Panc1 (cell line): ENCODE results near the gene PTGDS. TPM values are rescaled to one million over a fixed set of nuclear protein-coding genes. Genes with fewer than 3 reads are reported as not detected.

Experiments
- ATAC-seq: fragments of 200-7000 bp; cut with Tn5 transposase; 2 replicates; pipeline ENCODE4 v1.9.1; 2020; ENCODE audit warnings: mild to moderate bottlenecking, moderate library complexity
- BruUV-seq: library from RNA; stranded (reverse); fragments of 400-500 nt; replicated peaks from 2 replicates; lab custom pipeline; 2021; lab: Mats Ljungman, UMichigan
- CTCF ChIA-PET: fragments of 300-600 bp; sonication (Branson Sonifier 250); formaldehyde crosslinking; loops from one replicate; lab custom pipeline; 2022; ENCODE audit warnings: antibody characterized with exemption; lab: Charles Lee
- POLR2A ChIA-PET: fragments of 300-600 bp; sonication (Branson Sonifier 250); formaldehyde crosslinking; loops from one replicate; lab custom pipeline; 2022; ENCODE audit warnings: antibody characterized with exemption; lab: Charles Lee
- DNase-seq: peaks from one replicate; pipeline ENCODE4 v3.0.0-alpha.2; 2010; ENCODE audit warnings: low read depth, low spot score
- H3K27ac ChIP-seq: 2 replicates; pipeline ENCODE4 v1.5.1; 2011; ENCODE audit warnings: mild to moderate bottlenecking, low read length, inconsistent platforms
- H3K27me3 ChIP-seq: fragments of 200-500 bp; sonication (Bioruptor generic); 2 replicates; pipeline ENCODE4 v1.6.0; 2014; ENCODE audit warnings: low read length, inconsistent platforms; ENCODE audit not compliant: control insufficient read depth, insufficient read depth
- H3K36me3 ChIP-seq: fragments of 200-500 bp; sonication (Bioruptor generic); 2 replicates; pipeline ENCODE4 v1.5.1; 2014; ENCODE audit warnings: inconsistent platforms, mild to moderate bottlenecking, low read length, moderate library complexity; ENCODE audit not compliant: control insufficient read depth, insufficient read depth
- H3K4me1 ChIP-seq: 2 replicates; pipeline ENCODE4 v1.5.1; 2011; ENCODE audit warnings: inconsistent platforms, mild to moderate bottlenecking, low read length, moderate library complexity; ENCODE audit not compliant: control insufficient read depth, insufficient read depth
- H3K4me3 ChIP-seq, 2 experiments: 2 replicates each; pipeline ENCODE4 v1.5.1; 2011 to 2012; ENCODE audit warnings: low read depth in 2 of 2, low read length in 2 of 2, mild to moderate bottlenecking in 2 of 2, inconsistent platforms in 1 of 2, moderate library complexity in 1 of 2
- H3K9me3 ChIP-seq: fragments of 200-500 bp; sonication (Bioruptor generic); 2 replicates; pipeline ENCODE4 v1.5.1; 2014; ENCODE audit warnings: low read depth, mild to moderate bottlenecking, inconsistent platforms, low read length, moderate library complexity; ENCODE audit not compliant: control insufficient read depth, insufficient read depth
- POLR2AphosphoS5 ChIP-seq: IDR thresholded peaks from 2 replicates; pipeline ENCODE4 v1.6.1; 2012; ENCODE audit warnings: mild to moderate bottlenecking, low read depth, low read length, moderate library complexity
- SIN3A ChIP-seq: IDR thresholded peaks from 2 replicates; pipeline ENCODE4 v1.6.1; 2012; ENCODE audit warnings: low read depth, mild to moderate bottlenecking, low read length, moderate library complexity, borderline replicate concordance; ENCODE audit not compliant: insufficient read depth
- TCF7L2 ChIP-seq: IDR thresholded peaks from 2 replicates; pipeline ENCODE4 v1.6.1; 2011; ENCODE audit warnings: mild to moderate bottlenecking, low read depth, low read length, inconsistent platforms
- in situ Hi-C: cut with HindIII; loops from 2 replicates; pipeline ENCODE4 v1.10.0; 2016; ENCODE audit warnings: low sequenced_read_pairs, low pct_unique_long_range_greater_than_20kb
- intact Hi-C: fragments of 100-400 bp; cut with micrococcal nuclease; formaldehyde crosslinking; loops from one replicate; pipeline ENCODE4 v1.10.0; 2022; ENCODE audit not compliant: unreplicated experiment
- total RNA-seq: library from RNA; stranded (reverse); gene quantifications from one replicate; pipeline ENCODE4 v1.2.1, GENCODE V29; 2021; ENCODE audit not compliant: unreplicated experiment
- TF ChIP-seq, protein P1 (sequence below), 2 experiments: IDR thresholded peaks; 2 replicates each; pipeline ENCODE4 v1.6.1; 2011 to 2012; ENCODE audit warnings: low read depth in 2 of 2, control low read depth in 1 of 2, low read length in 1 of 2, mild to moderate bottlenecking in 1 of 2, moderate library complexity in 1 of 2; ENCODE audit not compliant: insufficient read depth in 1 of 2
- TF ChIP-seq, protein P2 (sequence below): fragments of 450-650 bp; IDR thresholded peaks from 2 replicates; pipeline ENCODE4 v1.5.1; 2017; ENCODE audit warnings: mild to moderate bottlenecking

The PTGDS gene
- total RNA-seq, 1 experiment from 2014 or later: 13.7 TPM

DNA sequence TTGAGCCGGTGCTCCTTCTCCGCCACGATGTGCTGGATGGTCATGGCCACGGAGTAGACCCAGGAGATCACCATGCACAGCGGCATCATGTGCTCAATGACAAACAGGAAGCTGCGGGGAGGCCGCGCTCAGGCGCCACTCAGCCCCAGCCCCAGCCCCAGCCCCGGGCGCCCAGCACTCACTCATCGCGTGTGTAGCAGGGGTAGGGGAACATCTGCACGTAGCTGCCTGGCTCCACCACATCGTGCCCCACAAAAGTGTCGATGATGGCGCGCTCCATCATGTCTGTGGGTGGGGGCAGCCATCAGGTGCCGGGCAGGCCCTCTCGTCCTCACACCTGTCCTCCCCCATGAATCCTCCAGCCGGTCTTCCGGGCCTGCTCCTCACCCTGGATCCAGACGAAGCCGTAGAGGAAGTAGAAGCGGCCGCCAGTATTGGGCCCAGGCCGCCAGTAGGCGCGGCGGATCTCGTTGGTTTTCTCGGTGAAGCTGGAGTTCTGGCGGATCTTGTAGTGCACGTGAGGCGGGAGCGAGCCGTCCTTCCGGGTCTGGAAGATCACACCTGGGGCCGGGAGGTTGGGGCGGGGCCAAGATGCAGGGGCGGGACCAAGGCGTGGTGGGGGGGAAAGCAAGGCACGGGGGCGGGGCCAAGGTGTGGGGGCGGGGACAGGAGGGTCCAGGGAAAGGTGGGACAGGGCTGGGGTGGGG lies 40.6 kb downstream of the PTGDS start:
- Histone ChIP-seq H3K27me3 (no peaks in the 10 kb centered on the region), H3K36me3 (no peaks in the 10 kb centered on the region), H3K9me3 (no peaks in the 10 kb centered on the region), H3K27ac (no peak overlapping the region), H3K4me3 (no peak overlapping the region), H3K4me1 (no peaks in the 10 kb centered on the region; the same call in 1 of the 2 replicates)
- TF ChIP-seq TCF7L2: no peak
- no peak for TF ChIP-seq POLR2AphosphoS5
- TF ChIP-seq, protein P1, sequence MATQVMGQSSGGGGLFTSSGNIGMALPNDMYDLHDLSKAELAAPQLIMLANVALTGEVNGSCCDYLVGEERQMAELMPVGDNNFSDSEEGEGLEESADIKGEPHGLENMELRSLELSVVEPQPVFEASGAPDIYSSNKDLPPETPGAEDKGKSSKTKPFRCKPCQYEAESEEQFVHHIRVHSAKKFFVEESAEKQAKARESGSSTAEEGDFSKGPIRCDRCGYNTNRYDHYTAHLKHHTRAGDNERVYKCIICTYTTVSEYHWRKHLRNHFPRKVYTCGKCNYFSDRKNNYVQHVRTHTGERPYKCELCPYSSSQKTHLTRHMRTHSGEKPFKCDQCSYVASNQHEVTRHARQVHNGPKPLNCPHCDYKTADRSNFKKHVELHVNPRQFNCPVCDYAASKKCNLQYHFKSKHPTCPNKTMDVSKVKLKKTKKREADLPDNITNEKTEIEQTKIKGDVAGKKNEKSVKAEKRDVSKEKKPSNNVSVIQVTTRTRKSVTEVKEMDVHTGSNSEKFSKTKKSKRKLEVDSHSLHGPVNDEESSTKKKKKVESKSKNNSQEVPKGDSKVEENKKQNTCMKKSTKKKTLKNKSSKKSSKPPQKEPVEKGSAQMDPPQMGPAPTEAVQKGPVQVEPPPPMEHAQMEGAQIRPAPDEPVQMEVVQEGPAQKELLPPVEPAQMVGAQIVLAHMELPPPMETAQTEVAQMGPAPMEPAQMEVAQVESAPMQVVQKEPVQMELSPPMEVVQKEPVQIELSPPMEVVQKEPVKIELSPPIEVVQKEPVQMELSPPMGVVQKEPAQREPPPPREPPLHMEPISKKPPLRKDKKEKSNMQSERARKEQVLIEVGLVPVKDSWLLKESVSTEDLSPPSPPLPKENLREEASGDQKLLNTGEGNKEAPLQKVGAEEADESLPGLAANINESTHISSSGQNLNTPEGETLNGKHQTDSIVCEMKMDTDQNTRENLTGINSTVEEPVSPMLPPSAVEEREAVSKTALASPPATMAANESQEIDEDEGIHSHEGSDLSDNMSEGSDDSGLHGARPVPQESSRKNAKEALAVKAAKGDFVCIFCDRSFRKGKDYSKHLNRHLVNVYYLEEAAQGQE (IDR thresholded peaks at IDR 0.05; ENCODE audit: insufficient read depth in 1 of 2, low read depth in 2 of 2, low read length in 1 of 2): no peak
- TF ChIP-seq, protein P2, sequence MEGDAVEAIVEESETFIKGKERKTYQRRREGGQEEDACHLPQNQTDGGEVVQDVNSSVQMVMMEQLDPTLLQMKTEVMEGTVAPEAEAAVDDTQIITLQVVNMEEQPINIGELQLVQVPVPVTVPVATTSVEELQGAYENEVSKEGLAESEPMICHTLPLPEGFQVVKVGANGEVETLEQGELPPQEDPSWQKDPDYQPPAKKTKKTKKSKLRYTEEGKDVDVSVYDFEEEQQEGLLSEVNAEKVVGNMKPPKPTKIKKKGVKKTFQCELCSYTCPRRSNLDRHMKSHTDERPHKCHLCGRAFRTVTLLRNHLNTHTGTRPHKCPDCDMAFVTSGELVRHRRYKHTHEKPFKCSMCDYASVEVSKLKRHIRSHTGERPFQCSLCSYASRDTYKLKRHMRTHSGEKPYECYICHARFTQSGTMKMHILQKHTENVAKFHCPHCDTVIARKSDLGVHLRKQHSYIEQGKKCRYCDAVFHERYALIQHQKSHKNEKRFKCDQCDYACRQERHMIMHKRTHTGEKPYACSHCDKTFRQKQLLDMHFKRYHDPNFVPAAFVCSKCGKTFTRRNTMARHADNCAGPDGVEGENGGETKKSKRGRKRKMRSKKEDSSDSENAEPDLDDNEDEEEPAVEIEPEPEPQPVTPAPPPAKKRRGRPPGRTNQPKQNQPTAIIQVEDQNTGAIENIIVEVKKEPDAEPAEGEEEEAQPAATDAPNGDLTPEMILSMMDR: no peak
- no peak for TF ChIP-seq SIN3A
- ATAC-seq (no peak), DNase-seq (no peak)
- ChIA-PET CTCF (no interaction called here), POLR2A (no interaction called here)
- intact Hi-C loops: no loop called here
- in situ Hi-C loops: no loop called here
- no TSS peak for BruUV-seq

DNA sequence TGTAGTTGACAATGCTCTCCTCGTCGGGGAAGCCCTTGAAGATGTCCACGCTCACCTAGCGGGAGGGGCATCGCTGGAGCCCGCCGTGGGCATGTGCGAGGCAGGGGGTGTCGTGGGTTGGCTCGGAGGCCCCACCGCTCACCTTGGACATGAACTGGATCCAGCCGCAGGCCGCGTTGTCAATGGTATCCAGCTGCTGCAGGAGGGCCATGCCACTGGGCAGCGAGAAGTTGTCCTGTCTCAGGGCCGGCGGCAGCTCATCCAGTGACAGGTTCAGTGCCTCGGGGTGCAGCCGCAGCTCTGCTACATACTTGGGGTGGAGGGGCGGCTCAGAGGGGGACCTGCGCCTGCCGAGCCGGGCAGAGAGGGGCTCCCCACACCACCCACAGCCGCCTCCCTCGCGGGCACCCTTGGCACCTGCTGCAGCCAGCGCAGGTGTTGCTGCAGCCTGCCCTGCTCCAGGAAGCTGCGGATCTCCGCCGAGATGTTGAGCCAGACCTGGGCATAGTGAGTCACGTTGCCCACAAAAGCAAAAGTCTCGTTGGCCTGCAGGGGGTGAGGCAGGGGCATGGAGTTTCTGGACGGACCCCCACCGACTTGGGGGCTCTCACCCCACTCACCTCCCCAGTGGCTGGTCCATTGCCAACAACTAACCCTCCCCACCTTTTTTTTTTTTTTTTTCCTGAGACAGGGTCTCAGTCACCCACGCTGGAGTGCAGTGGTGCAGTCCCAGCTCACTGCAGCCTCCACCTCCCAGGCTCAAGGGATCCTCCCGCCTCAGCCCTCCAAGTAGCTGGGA lies 41.7 kb downstream of the PTGDS start:
- ChIA-PET CTCF (no interaction called here), POLR2A (interaction anchor here (0.7 kb wide), 1 partner anchor 37 kb away, joined by 8 read pairs; no protein-coding TSS in a partner anchor)
- DNase-seq: no peak
- no peaks in the 10 kb centered on the region for H3K36me3 ChIP-seq
- in situ Hi-C loops (no loop called here), intact Hi-C loops (no loop called here)
- H3K27ac ChIP-seq: no peak overlapping the region
- H3K27me3 ChIP-seq: no peaks in the 10 kb centered on the region
- no TSS peak for BruUV-seq
- H3K4me1 ChIP-seq: peaks cover 6% of the 10 kb centered on the region
- no peaks in the 10 kb centered on the region for H3K9me3 ChIP-seq
- TF ChIP-seq SIN3A (no peak), TCF7L2 (no peak), POLR2AphosphoS5 (no peak)
- TF ChIP-seq, protein P2: no peak
- TF ChIP-seq, protein P1 (IDR thresholded peaks at IDR 0.05; ENCODE audit: insufficient read depth in 1 of 2, low read depth in 2 of 2, low read length in 1 of 2): no peak
- no peak overlapping the region for H3K4me3 ChIP-seq
- no peak for ATAC-seq
